Stomach (tissue), 9 donors: ENCODE measurements around the gene ELAVL2. TPM values are rescaled to one million over a fixed set of nuclear protein-coding genes. Genes with fewer than 3 reads are reported as not detected.

Experiments used
- DNase-seq, 2 donors: peaks; one replicate each; pipeline versions ENCODE4 v3.0.0 to v3.0.0-alpha.2; 2013 to 2019
- H3K27ac ChIP-seq, 5 donors: fragments of 200-600 bp in 4 of 5; sonication (generic) in 4 of 5; one replicate each; pipeline ENCODE4 v1.5.1; 2013 to 2019; ENCODE audit warnings: mild to moderate bottlenecking in 1 of 5, moderate library complexity in 1 of 5
- H3K27me3 ChIP-seq, 3 donors: fragments of 200-600 bp; sonication (generic); one replicate each; pipeline ENCODE4 v1.5.1; 2017 to 2019; ENCODE audit warnings: mixed run types in 1 of 3
- H3K36me3 ChIP-seq, 4 donors: fragments of 200-600 bp; sonication (generic); 1 replicate in 3 of 4; 2 replicates in 1 of 4; pipeline ENCODE4 v1.5.1; 2016 to 2019
- H3K4me1 ChIP-seq, 4 donors: fragments of 200-600 bp; sonication (generic); one replicate each; pipeline ENCODE4 v1.5.1; 2016 to 2019
- H3K4me3 ChIP-seq, 4 donors: fragments of 200-600 bp; sonication (generic) in 3 of 4; one replicate each; pipeline ENCODE4 v1.5.1; 2016 to 2019; ENCODE audit warnings: mild to moderate bottlenecking in 1 of 4
- H3K9me3 ChIP-seq, 4 donors: fragments of 200-600 bp; sonication (generic); one replicate each; pipeline ENCODE4 v1.5.1; 2016 to 2019
- CTCF ChIP-seq, 7 experiments: fragments of 450-650 bp in 4 of 7; fragments of 200-600 bp in 3 of 7; sonication (generic) in 3 of 7; IDR thresholded peaks; one replicate each; pipeline ENCODE4 v1.5.1; 2016 to 2019; ENCODE audit warnings: antibody characterized with exemption in 7 of 7, control low read depth in 2 of 7, mild to moderate bottlenecking in 1 of 7
- EP300 ChIP-seq: sonication (generic); formaldehyde crosslinking; IDR thresholded peaks from one replicate; pipeline ENCODE4 v1.6.1; 2017; ENCODE audit warnings: antibody characterized with exemption
- POLR2A ChIP-seq, 4 donors: fragments of 450-650 bp; IDR thresholded peaks; one replicate each; pipeline ENCODE4 v1.6.1; 2016; ENCODE audit warnings: antibody characterized with exemption in 4 of 4, control low read depth in 2 of 4, mild to moderate bottlenecking in 1 of 4, moderate library complexity in 1 of 4
- POLR2AphosphoS5 ChIP-seq, 3 donors: sonication (generic); formaldehyde crosslinking; IDR thresholded peaks; one replicate each; pipeline ENCODE4 v1.6.1; 2016; ENCODE audit warnings: antibody characterized with exemption in 3 of 3
- WGBS, 5 donors: extraction: QIAGEN DNeasy Blood & Tissue Kit in 3 of 5; methylation state at CpG; one replicate each; pipeline versions ENCODE4 v1.1.5 to v1.1.7; 2013 to 2018; 5-methylcytosine and 5-hydroxymethylcytosine counted together
- intact Hi-C: fragments of 100-400 bp; cut with DNase I; formaldehyde crosslinking; loops from one replicate; pipeline ENCODE4 v1.15.1; 2023; ENCODE audit warnings: low total_unique reads
- polyA plus RNA-seq, 3 donors: library from polyadenylated mRNA; stranded (reverse); fragments of 200-250 nt; gene quantifications; one replicate each; pipeline ENCODE4 v1.2.3, GENCODE V29; 2013
- total RNA-seq, 5 donors: library from RNA; depleted of rRNA; stranded (reverse); fragments of >200 nt; gene quantifications; one replicate each; pipeline versions ENCODE4 v1.1.0 to v1.2.3, GENCODE V29; 2014 to 2016
- donor health status: healthy with polysubstance abuse.
- donor health status: Bipolar disorder and iron deficiency.
- donor health status: healthy.

Gene ELAVL2
- total and polyA plus RNA-seq, 8 donors = 0.06 to 1.1 (median 0.18) TPM; not detected in 5

GRCh38 chr9:23746317-23746716, 79.7 kb downstream of the ELAVL2 start:
- WGBS, 5 donors = 30 to 51% (median 41%) methylated on average over 2 of the region's 2 CpGs
- Histone ChIP-seq H3K27ac (no peak overlapping the region), H3K4me1 (no peaks in the 10 kb centered on the region), H3K27me3 (no peaks in the 10 kb centered on the region), H3K9me3 (no peaks in the 10 kb centered on the region), H3K4me3 (no peak overlapping the region), H3K36me3 (no peaks in the 10 kb centered on the region)
- TF ChIP-seq POLR2AphosphoS5 (IDR thresholded peaks at IDR 0.05) (no peak), CTCF (IDR thresholded peaks at IDR 0.05) (no peak), POLR2A (IDR thresholded peaks at IDR 0.05) (no peak), EP300 (no peak)
- intact Hi-C loops = no loop called here
- DNase-seq = no peak

- no peak overlapping the region for H3K4me3 ChIP-seq
- no peaks in the 10 kb centered on the region for H3K36me3 ChIP-seq
- intact Hi-C loops = no loop called here
- no peaks in the 10 kb centered on the region for H3K27me3 ChIP-seq
- DNase-seq = no peak
- no peaks in the 10 kb centered on the region for H3K4me1 ChIP-seq
- no peak for TF ChIP-seq POLR2AphosphoS5 (IDR thresholded peaks at IDR 0.05)
- TF ChIP-seq EP300 = no peak
- no peak for TF ChIP-seq CTCF (IDR thresholded peaks at IDR 0.05)
- TF ChIP-seq POLR2A (IDR thresholded peaks at IDR 0.05) = no peak
- 73 to 86% (median 78%) methylated on average over 3 of the region's 3 CpGs for WGBS, 5 donors
- H3K27ac ChIP-seq = no peak overlapping the region
- H3K9me3 ChIP-seq = no peaks in the 10 kb centered on the region
Observed at GRCh38 chr9:23743036-23743435, 83.0 kb downstream of the ELAVL2 start.

- Histone ChIP-seq H3K36me3 (no peaks in the 10 kb centered on the region), H3K27ac (no peak overlapping the region), H3K27me3 (no peaks in the 10 kb centered on the region), H3K4me1 (no peaks in the 10 kb centered on the region), H3K9me3 (no peaks in the 10 kb centered on the region), H3K4me3 (no peak overlapping the region)
- intact Hi-C loops = no loop called here
- DNase-seq = no peak
- no peak for TF ChIP-seq POLR2A (IDR thresholded peaks at IDR 0.05)
- TF ChIP-seq CTCF (IDR thresholded peaks at IDR 0.05) = no peak
- no peak for TF ChIP-seq POLR2AphosphoS5 (IDR thresholded peaks at IDR 0.05)
- WGBS, 5 donors = 13 to 32% (median 21%) methylated on average over 1 of the region's 1 CpG
Observed at GRCh38 chr9:23741351-23741750, 84.7 kb downstream of the ELAVL2 start.

- Histone ChIP-seq H3K27me3 (no peaks in the 10 kb centered on the region), H3K4me1 (no peaks in the 10 kb centered on the region), H3K9me3 (no peaks in the 10 kb centered on the region), H3K27ac (no peak overlapping the region), H3K36me3 (no peaks in the 10 kb centered on the region), H3K4me3 (no peak overlapping the region)
- DNase-seq = no peak
- no peak for TF ChIP-seq POLR2AphosphoS5 (IDR thresholded peaks at IDR 0.05)
- TF ChIP-seq EP300 = no peak
- no peak for TF ChIP-seq POLR2A (IDR thresholded peaks at IDR 0.05)
- TF ChIP-seq CTCF (IDR thresholded peaks at IDR 0.05) = no peak
- intact Hi-C loops = no loop called here
- WGBS, 5 donors = 64 to 80% (median 71%) methylated on average over 2 of the region's 2 CpGs
Observed at GRCh38 chr9:23740531-23740930, 85.5 kb downstream of the ELAVL2 start.
